Keratinocyte (primary cell): Measurements from ENCODE around the gene GDPD5.

Experiments
- CTCF ChIP-seq, 3 experiments: IDR thresholded peaks in 1 of 3; conservative IDR thresholded peaks in 1 of 3; optimal IDR thresholded peaks in 1 of 3; 2 replicates in 2 of 3; 3 replicates in 1 of 3; pipeline versions ENCODE3 to v1.5.1; 2011; ENCODE audit warnings: low read length in 3 of 3, mild to moderate bottlenecking in 3 of 3, moderate library complexity in 2 of 3, control low read depth in 1 of 3, inconsistent platforms in 1 of 3; ENCODE audit not compliant: insufficient read depth in 2 of 3; ENCODE audit errors: extremely low read depth in 1 of 3
- EZH2 ChIP-seq: IDR thresholded peaks from one replicate; pipeline ENCODE4 v1.6.1; 2012; ENCODE audit warnings: inconsistent platforms, mild to moderate bottlenecking, low read length, moderate library complexity

- TF ChIP-seq CTCF (optimal IDR thresholded peaks at IDR 0.05 in 1 of 3, IDR thresholded peaks at IDR 0.05 in 1 of 3, conservative IDR thresholded peaks at IDR 0.05 in 1 of 3; ENCODE audit: extremely low read depth in 1 of 3, insufficient read depth in 2 of 3, low read length in 3 of 3) (no peak), EZH2 (no peak)
Measured at GRCh38 chr11:75562836-75563484, 37.2 kb upstream of the GDPD5 start.
